Thyroid gland (tissue), 4 donors: ENCODE data around the gene PCDHGA1.

Experiments used
- POLR2A ChIP-seq, 2 donors: fragments of 450-650 bp; IDR thresholded peaks; one replicate each; pipeline ENCODE4 v1.6.1; 2017; ENCODE audit warnings: antibody characterized with exemption in 2 of 2, mild to moderate bottlenecking in 2 of 2, moderate library complexity in 1 of 2
- TF ChIP-seq, protein P1 (sequence below), 6 experiments: fragments of 200-600 bp in 3 of 6; fragments of 450-650 bp in 3 of 6; sonication (generic) in 3 of 6; IDR thresholded peaks; one replicate each; pipeline ENCODE4 v1.5.1; 2016 to 2019; ENCODE audit warnings: antibody characterized with exemption in 6 of 6, mild to moderate bottlenecking in 2 of 6, inconsistent platforms in 1 of 6, moderate library complexity in 1 of 6

GRCh38 chr5:141420855-141421488, 90.7 kb downstream of the PCDHGA1 start, which contains the start of gene PCDHGA11:
- TF ChIP-seq, protein P1, sequence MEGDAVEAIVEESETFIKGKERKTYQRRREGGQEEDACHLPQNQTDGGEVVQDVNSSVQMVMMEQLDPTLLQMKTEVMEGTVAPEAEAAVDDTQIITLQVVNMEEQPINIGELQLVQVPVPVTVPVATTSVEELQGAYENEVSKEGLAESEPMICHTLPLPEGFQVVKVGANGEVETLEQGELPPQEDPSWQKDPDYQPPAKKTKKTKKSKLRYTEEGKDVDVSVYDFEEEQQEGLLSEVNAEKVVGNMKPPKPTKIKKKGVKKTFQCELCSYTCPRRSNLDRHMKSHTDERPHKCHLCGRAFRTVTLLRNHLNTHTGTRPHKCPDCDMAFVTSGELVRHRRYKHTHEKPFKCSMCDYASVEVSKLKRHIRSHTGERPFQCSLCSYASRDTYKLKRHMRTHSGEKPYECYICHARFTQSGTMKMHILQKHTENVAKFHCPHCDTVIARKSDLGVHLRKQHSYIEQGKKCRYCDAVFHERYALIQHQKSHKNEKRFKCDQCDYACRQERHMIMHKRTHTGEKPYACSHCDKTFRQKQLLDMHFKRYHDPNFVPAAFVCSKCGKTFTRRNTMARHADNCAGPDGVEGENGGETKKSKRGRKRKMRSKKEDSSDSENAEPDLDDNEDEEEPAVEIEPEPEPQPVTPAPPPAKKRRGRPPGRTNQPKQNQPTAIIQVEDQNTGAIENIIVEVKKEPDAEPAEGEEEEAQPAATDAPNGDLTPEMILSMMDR (IDR thresholded peaks at IDR 0.05), result peak in 5 of 6 experiments; percentile 8 to 57 (median 43)
- TF ChIP-seq POLR2A (IDR thresholded peaks at IDR 0.05), result no peak
